Measurements from ENCODE around the gene POLD4. TPM values are rescaled to one million over a fixed set of nuclear protein-coding genes. Genes with fewer than 3 reads are reported as not detected.

The POLD4 gene
- total and polyA plus RNA-seq, 12 donors, result 30.4 to 214 (median 43.5) TPM

- no peak for TF ChIP-seq CTCF (IDR thresholded peaks at IDR 0.05)
- Histone ChIP-seq H3K27me3 (no peaks in the 10 kb centered on the region), H3K4me1 (peaks cover 10 to 36% (median 29%) of the 10 kb centered on the region in 9 donors), H3K27ac (peak overlapping the region in 3 of 10 donors; percentile 66 to 94 (median 88)), H3K4me3 (peak overlapping the region in 2 of 10 donors; percentile 96 to 97), H3K36me3 (peaks cover 0 to 59% (median 11%) of the 10 kb centered on the region in 9 donors), H3K9me3 (peaks cover 0 to 2% (median 0%) of the 10 kb centered on the region in 11 donors)
- intact Hi-C loops (cut with DNase I), result loop anchor here in 2 of 10 donors (5.0 kb wide), 1 partner anchor 34 kb away; the partner anchor contains the start of gene GRK2 (in 2 of the 2)
- ATAC-seq (no peak), DNase-seq (no peak)
- 94 to 95% methylated on average over 28 of the region's 28 CpGs for WGBS, 2 donors
These were observed 51.9 kb downstream of the POLD4 start for GRCh38 chr11:67301313-67301921.

Other genes with a start within 250 kb of the POLD4 start
- 10 to 100 TPM; 31.3 to 45.7 (median 37.5) TPM for gene KDM2A, start 234.3 kb downstream of the POLD4 start, total RNA-seq
- gene KDM2A, start 234.3 kb downstream of the POLD4 start, polyA plus RNA-seq, result 10 to 100 TPM; 16.5 to 29.5 TPM
- gene GRK2, start 87.1 kb downstream of the POLD4 start, total RNA-seq, result 10 to 100 TPM; 34.2 to 60.9 (median 44.0) TPM
- gene GRK2, start 87.1 kb downstream of the POLD4 start, polyA plus RNA-seq, result 10 to 100 TPM; 48.0 to 65.0 TPM
- gene ANKRD13D, start 64.2 kb downstream of the POLD4 start, total RNA-seq, result 10 to 100 TPM in 6 of 10 donors, 1 to 10 TPM in 4; 7.9 to 21.0 (median 12.3) TPM
- 10 to 100 TPM; 14.2 to 39.4 TPM for gene ANKRD13D, start 64.2 kb downstream of the POLD4 start, polyA plus RNA-seq
- gene SSH3, start 50.0 kb downstream of the POLD4 start, total RNA-seq, result 10 to 100 TPM; 11.9 to 21.2 (median 15.6) TPM
- 10 to 100 TPM in 1 of 2 donors, 1 to 10 TPM in 1; 7.8 to 15.5 TPM for gene SSH3, start 50.0 kb downstream of the POLD4 start, polyA plus RNA-seq
- gene CLCF1, start 20.1 kb upstream of the POLD4 start, total RNA-seq, result 1 to 10 TPM in 6 of 10 donors, under 1 TPM in 4; 0.31 to 2.2 (median 1.0) TPM
- gene CLCF1, start 20.1 kb upstream of the POLD4 start, polyA plus RNA-seq, result 10 to 100 TPM in 1 of 2 donors, 1 to 10 TPM in 1; 2.6 to 12.3 TPM
- gene RAD9A, start 38.4 kb upstream of the POLD4 start, total RNA-seq, result 10 to 100 TPM in 1 of 10 donors, 1 to 10 TPM in 9; 4.8 to 13.8 (median 6.4) TPM
- gene RAD9A, start 38.4 kb upstream of the POLD4 start, polyA plus RNA-seq, result 10 to 100 TPM in 1 of 2 donors, 1 to 10 TPM in 1; 9.9 to 15.0 TPM
- 100 to 1,000 TPM in 7 of 10 donors, 10 to 100 TPM in 3; 92.0 to 143 (median 103) TPM for gene PPP1CA, start 48.3 kb upstream of the POLD4 start, total RNA-seq
- gene PPP1CA, start 48.3 kb upstream of the POLD4 start, polyA plus RNA-seq, result 100 to 1,000 TPM in 1 of 2 donors, 10 to 100 TPM in 1; 80.2 to 186 TPM
- 1 to 10 TPM in 2 of 10 donors, under 1 TPM in 8; 0.26 to 7.1 (median 0.65) TPM for gene TBC1D10C, start 50.5 kb upstream of the POLD4 start, total RNA-seq
- gene TBC1D10C, start 50.5 kb upstream of the POLD4 start, polyA plus RNA-seq, result 1 to 10 TPM in 1 of 2 donors, under 1 TPM in 1; 0.62 to 1.4 TPM
- gene CARNS1, start 62.1 kb upstream of the POLD4 start, total RNA-seq, result 10 to 100 TPM in 9 of 10 donors, 1 to 10 TPM in 1; 6.1 to 26.6 (median 19.0) TPM
- 10 to 100 TPM in 1 of 2 donors, under 1 TPM in 1; 0.55 to 10.9 TPM for gene CARNS1, start 62.1 kb upstream of the POLD4 start, polyA plus RNA-seq
- 10 to 100 TPM; 16.3 to 30.4 (median 20.8) TPM for gene RPS6KB2, start 74.9 kb upstream of the POLD4 start, total RNA-seq
- gene RPS6KB2, start 74.9 kb upstream of the POLD4 start, polyA plus RNA-seq, result 10 to 100 TPM; 32.2 to 46.3 TPM
- 10 to 100 TPM in 1 of 10 donors, 1 to 10 TPM in 3, under 1 TPM in 4, not detected in 2; 0.42 to 10.1 (median 0.96) TPM for gene PTPRCAP, start 84.1 kb upstream of the POLD4 start, total RNA-seq
- 1 to 10 TPM; 1.7 to 3.1 TPM for gene PTPRCAP, start 84.1 kb upstream of the POLD4 start, polyA plus RNA-seq
- 10 to 100 TPM; 12.2 to 38.7 (median 19.6) TPM for gene CORO1B, start 89.9 kb upstream of the POLD4 start, total RNA-seq
- 10 to 100 TPM; 29.1 to 42.3 TPM for gene CORO1B, start 89.9 kb upstream of the POLD4 start, polyA plus RNA-seq
- not detected for gene GPR152, start 99.2 kb upstream of the POLD4 start, total RNA-seq
- not detected for gene GPR152, start 99.2 kb upstream of the POLD4 start, polyA plus RNA-seq
- gene CABP4, start 101.8 kb upstream of the POLD4 start, total RNA-seq, result 1 to 10 TPM in 2 of 10 donors, under 1 TPM in 7, not detected in 1; 0.17 to 1.5 (median 0.70) TPM
- 1 to 10 TPM in 1 of 2 donors, under 1 TPM in 1; 0.39 to 1.5 TPM for gene CABP4, start 101.8 kb upstream of the POLD4 start, polyA plus RNA-seq
- gene TMEM134, start 115.7 kb upstream of the POLD4 start, total RNA-seq, result 100 to 1,000 TPM in 1 of 10 donors, 10 to 100 TPM in 9; 69.8 to 104 (median 81.2) TPM
- 10 to 100 TPM; 78.0 to 94.4 TPM for gene TMEM134, start 115.7 kb upstream of the POLD4 start, polyA plus RNA-seq
- 10 to 100 TPM; 37.5 to 63.0 (median 49.8) TPM for gene AIP, start 129.5 kb upstream of the POLD4 start, total RNA-seq
- gene AIP, start 129.5 kb upstream of the POLD4 start, polyA plus RNA-seq, result 100 to 1,000 TPM in 1 of 2 donors, 10 to 100 TPM in 1; 74.8 to 104 TPM
- gene PITPNM1, start 151.8 kb upstream of the POLD4 start, total RNA-seq, result 10 to 100 TPM; 21.3 to 68.9 (median 28.8) TPM
- 10 to 100 TPM; 24.9 to 40.1 TPM for gene PITPNM1, start 151.8 kb upstream of the POLD4 start, polyA plus RNA-seq
- 10 to 100 TPM; 29.3 to 94.1 (median 53.4) TPM for gene CDK2AP2, start 154.6 kb upstream of the POLD4 start, total RNA-seq
- 100 to 1,000 TPM in 1 of 2 donors, 10 to 100 TPM in 1; 80.0 to 602 TPM for gene CDK2AP2, start 154.6 kb upstream of the POLD4 start, polyA plus RNA-seq
- not detected for gene CABP2, start 169.9 kb upstream of the POLD4 start, total RNA-seq
- not detected for gene CABP2, start 169.9 kb upstream of the POLD4 start, polyA plus RNA-seq
- gene GSTP1, start 230.3 kb upstream of the POLD4 start, total RNA-seq, result 100 to 1,000 TPM; 249 to 430 (median 303) TPM
- gene GSTP1, start 230.3 kb upstream of the POLD4 start, polyA plus RNA-seq, result 100 to 1,000 TPM; 462 to 642 TPM